Ecto neural progenitor cell (in vitro differentiated cells): Measurements from ENCODE around the gene ERBIN.
"Not testable (repeated sequence)": the region's sequence is repeated elsewhere in the genome, so short reads cannot be mapped to it uniquely, and the experiment has no call there.

ENCODE experiments used
- DNase-seq: peaks from one replicate; pipeline ENCODE4 v3.0.0-alpha.2; 2018; ENCODE audit warnings: low spot score

ERBIN gene

DNA sequence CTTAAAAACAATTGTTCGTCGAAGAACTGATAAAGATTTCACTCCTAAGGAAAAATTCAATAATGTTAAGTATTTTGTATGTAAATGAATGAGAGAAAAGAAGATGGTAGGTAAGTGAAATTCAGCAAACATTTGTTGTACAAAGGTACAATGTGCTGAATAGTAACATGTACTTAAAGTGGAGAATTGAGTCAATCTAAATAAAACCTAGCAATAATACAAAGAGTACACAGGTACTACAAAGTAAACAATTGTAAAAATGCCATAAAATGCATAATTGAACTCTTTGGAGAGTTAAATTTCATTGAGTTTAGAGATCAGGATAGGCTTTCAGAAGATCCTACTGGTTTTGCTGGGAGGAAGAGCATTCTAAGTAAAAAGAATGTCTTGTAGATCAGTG lies 82.9 kb downstream of the ERBIN start:
- no peak for DNase-seq

GRCh38 chr5:66010476-66010875 lies 84.1 kb downstream of the ERBIN start:
- no peak for DNase-seq

DNA sequence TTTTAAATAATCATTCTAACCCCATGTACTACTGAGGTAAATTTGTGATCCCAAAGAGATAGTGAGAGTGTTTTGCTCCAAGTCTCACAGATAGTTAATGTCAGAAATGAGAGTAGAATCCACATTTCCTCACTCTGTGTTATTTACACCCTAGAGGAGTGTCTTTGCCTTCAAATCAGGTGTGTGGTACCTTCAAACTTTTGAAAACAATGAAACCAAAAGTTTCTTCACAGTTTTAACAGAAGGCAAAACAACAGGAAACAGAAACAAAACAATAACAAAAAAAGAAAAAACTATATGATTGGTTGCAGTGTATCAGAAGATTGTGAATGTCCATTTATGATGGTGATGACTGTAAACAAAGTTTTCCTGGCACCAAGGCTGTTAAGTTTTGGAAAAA lies 85.9 kb downstream of the ERBIN start:
- no peak for DNase-seq

DNA sequence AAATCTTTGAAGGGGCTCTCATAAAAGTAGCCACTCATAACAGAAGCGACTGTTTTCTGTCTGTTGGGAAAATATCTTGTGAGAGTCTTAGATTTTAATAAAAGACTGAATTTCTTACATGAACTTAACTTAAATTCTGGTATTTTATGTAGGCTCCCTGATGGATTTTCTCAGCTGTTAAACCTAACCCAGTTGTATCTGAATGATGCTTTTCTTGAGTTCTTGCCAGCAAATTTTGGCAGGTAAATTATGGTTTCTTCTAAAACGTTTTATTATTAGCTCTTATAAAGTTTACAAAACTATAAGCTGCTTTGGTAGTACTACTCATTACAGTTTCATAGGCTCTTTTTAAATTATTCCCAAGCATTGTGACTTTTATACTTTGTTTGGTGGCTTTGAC lies 87.0 kb downstream of the ERBIN start:
- no peak for DNase-seq

DNA sequence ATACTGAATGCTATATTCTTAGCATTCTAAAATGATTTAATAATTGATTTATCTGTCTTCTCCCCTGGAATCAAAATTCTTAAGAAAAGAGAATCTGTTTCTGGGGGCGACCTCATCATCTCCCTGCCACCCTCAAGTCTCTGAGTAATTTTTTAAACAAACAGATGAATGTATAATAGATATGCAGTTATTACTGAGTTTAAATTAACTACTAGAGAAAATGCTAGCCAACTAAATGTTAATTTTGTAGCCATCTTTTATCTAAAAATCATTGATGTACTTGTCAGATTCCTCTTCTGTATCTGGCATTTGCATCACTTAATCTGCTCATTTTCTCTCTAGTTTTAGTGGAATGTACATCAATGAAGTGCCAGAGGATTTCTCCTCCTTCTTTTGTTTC lies 87.5 kb downstream of the ERBIN start:
- DNase-seq: no peak

- no peak for DNase-seq
Measured at GRCh38 chr5:66015196-66015960, 89.0 kb downstream of the ERBIN start.

- DNase-seq: no peak
Measured at GRCh38 chr5:66021585-66021984, 95.2 kb downstream of the ERBIN start.

- no peak for DNase-seq
Measured at GRCh38 chr5:66039296-66039695, 112.9 kb downstream of the ERBIN start.

GRCh38 chr5:66039701-66040100 lies 113.3 kb downstream of the ERBIN start:
- no peak for DNase-seq

DNA sequence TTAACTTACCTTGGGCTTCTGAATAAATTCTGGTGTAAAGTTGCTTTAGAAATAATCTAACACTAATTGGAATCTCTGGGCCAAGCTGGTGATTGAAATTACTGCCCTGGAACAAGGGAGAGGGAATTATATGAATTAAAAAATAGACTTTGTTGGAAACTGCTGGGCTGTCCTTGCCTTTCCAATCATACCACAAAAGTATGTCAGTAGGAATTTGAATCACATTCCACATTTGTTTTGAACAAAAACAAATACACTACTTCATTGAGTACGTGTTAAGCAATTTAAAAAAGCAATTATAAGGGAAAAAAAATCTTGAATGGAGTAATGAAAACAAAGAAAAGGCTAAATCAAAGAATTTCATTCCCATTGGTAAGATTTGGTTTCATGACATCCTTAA lies 115.3 kb downstream of the ERBIN start:
- DNase-seq: no peak

DNA sequence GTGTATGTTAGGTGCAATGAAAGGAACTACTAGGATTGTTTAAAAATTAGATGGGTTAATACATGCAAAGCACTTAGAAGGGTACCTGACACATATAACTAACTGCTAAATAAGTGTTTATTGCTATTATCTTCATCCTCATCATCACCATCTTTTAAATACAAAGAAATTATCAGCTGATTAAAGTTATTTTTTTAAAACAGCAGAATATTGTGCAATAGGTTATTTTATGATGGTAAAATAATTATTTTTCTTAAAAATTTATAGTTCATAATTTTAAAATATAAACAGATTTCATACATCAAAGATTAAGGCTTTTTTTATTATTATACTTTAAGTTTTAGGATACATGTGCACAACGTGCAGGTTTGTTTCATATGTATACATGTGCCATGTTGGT lies 130.9 kb downstream of the ERBIN start:
- DNase-seq: no peak

DNA sequence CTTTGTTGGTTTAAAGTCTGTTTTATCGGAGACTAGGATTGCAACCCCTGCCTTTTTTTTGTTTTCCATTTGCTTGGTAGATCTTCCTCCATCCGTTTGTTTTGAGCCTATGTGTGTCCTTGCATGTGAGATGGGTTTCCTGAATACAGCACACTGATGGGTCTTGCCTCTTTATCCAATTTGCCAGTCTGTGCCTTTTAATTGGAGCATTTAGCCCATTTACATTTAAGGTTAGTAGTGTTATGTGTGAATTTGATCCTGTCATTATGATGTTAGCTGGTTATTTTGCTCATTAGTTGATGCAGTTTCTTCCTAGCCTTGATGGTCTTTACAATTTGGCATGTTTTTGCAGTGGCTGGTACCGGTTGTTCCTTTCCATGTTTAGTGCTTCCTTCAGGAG lies 134.9 kb downstream of the ERBIN start:
- not testable (repeated sequence) for DNase-seq

DNA sequence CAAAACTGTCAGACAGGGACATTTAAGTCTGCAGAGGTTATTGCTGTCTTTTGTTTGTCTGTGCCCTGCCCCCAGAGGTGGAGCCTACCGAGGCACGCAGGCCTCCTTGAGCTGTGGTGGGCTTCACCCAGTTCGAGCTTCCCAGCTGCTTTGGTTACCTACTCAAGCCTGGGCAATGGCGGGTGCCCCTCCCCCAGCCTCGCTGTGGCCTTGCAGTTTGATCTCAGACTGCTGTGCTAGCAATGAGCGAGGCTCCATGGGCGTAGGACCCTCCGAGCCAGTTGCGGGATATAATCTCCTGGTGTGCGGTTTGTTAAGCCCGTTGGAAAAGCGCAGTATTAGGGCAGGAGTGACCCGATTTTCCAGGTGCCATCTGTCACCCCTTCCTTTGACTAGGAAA lies 136.7 kb downstream of the ERBIN start:
- DNase-seq: not testable (repeated sequence)

DNA sequence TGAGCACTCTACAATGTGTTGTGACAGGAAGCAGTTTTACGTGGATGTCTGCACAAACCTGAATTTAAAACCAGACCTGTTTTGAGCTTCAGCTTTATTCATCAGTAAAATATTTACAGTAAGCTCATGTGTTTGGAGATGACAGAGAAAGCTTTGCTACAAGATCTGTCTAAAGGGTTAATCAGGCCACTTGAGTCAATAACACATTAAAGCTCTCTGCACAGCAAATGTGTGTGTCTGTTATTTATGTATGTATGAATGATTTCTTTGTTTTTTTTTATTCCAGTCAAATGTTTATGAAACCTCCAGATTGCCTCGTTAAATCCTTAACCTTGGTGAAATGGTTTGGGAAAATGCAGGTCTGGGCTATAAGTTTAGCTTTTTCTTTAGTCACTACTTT lies 140.5 kb downstream of the ERBIN start:
- no peak for DNase-seq

- DNase-seq: no peak
Measured at GRCh38 chr5:66072031-66072430, 145.7 kb downstream of the ERBIN start.

DNA sequence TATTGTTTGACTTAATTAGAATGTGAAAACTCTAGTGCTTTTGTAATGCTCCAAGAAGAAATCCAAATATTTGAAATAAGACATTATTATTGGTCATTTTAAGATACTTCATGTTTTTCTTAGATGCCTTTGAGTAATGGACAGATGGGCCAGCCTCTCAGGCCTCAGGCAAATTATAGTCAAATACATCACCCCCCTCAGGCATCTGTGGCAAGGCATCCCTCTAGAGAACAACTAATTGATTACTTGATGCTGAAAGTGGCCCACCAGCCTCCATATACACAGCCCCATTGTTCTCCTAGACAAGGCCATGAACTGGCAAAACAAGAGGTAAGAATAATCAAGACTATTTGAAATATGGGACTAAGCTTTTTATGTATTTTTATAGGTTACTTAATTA lies 148.5 kb downstream of the ERBIN start:
- no peak for DNase-seq

- no peak for DNase-seq
Measured at GRCh38 chr5:66080664-66081063, 154.3 kb downstream of the ERBIN start.

- no peak for DNase-seq
Measured at GRCh38 chr5:66089384-66089783, 163.0 kb downstream of the ERBIN start.

DNA sequence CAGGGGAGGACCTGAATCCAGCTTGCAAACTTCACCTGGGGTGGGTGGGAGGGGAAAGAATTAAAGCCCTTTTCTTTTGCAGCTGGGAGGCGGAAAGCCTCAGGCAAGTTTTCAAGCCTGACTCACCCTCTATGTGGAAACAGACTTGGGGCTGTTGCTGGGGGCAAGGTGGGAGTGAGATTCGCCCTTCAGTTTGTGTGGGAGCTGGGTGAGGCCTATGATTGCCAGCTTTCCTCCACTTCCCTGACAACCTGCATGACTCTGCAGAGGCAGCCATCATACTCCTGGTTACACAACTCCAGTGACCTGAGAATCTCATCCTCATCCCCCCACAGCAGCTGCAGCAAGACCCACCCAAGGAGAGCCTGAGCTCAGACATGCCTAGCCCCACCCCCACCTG lies 174.5 kb downstream of the ERBIN start:
- DNase-seq: no peak

DNA sequence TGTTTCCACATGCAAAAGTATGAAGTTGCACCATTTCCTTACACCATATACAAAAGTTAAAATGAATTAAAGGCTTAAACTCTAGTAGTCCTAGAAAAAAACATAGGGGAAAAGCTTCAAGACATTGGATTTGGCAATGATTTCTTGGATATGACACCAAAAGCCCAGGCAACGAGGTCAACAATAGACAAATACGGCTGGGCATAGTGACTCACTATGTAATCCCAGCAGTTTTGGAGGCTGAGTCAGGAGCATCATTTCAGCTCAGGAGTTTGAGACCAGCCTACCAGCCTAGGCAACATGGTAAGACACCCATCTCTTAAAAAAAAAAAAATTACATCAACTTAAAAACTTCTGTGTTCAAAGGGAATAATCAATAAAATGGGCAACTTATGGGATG lies 186.8 kb downstream of the ERBIN start:
- no peak for DNase-seq

DNA sequence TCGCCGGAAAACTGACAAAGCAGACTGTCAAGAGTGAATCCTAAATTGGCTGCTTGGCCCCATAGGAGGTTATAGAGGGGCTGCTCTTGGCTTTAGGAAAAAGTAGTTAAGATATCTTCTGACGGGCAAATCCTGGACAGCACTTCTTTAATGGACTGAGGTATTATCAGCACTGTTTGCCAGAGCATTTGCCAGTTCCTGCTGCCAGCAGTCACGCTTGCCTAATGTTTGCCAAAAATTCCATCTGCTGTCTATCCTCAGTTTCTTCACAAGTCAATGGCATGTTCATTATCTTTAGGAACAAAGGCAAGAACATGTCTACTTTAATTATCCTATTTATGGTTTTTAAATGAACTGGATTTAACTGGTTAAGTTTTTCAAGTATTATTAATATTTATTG lies 191.9 kb downstream of the ERBIN start:
- no peak for DNase-seq

DNA sequence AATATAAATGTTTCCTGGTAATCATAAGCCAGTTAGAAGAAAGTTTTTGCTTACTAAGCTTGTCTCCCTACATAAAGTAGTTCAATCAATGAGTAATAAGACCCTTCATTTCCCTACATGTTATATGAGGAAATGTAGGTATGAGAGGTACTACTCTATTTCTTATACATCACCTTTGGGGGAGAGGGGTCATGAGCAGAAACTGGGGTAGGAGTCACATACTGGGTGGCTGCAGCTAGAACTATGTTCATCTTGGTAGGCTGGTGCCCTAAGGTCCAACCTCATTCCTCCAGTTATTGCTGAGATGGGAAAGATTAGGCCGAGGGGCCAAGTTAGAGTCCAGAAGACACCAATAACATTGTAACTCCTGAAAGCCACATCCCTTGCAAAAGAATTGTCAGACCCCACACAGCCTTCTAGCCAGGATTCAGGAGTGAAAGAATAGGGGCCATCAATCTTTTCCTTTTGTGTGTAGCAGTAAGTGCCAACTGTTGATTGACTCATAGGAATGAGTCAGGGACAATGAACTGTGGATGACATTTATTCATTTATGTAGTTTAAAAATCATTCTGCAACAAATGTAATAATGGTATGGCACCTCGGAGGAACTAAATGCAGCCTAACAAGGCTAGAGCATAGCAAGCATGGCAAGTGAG lies 196.1 kb downstream of the ERBIN start:
- no peak for DNase-seq

GRCh38 chr5:66129144-66129543 lies 202.8 kb downstream of the ERBIN start:
- DNase-seq: no peak

GRCh38 chr5:66130493-66130892 lies 204.1 kb downstream of the ERBIN start:
- DNase-seq: no peak
